Panc1 (cell line): ENCODE data around the gene RPS3. TPM values are rescaled to one million over a fixed set of nuclear protein-coding genes. Genes with fewer than 3 reads are reported as not detected.
A peak's percentile ranks its signal among the peaks of the same experiment; 100 is the strongest.

Source experiments
- ATAC-seq: fragments of 200-7000 bp; cut with Tn5 transposase; 2 replicates; pipeline ENCODE4 v1.9.1; 2020; ENCODE audit warnings: mild to moderate bottlenecking, moderate library complexity
- Bru-seq: library from RNA; stranded (reverse); fragments of 400-500 nt; gene quantifications from one replicate; lab custom pipeline; 2021; lab: Mats Ljungman, UMichigan
- BruChase-seq, 2 experiments: library from RNA; stranded (reverse); fragments of 400-500 nt; gene quantifications; one replicate each; lab custom pipeline; 2021; lab: Mats Ljungman, UMichigan
- BruUV-seq: library from RNA; stranded (reverse); fragments of 400-500 nt; replicated peaks from 2 replicates; lab custom pipeline; 2021; lab: Mats Ljungman, UMichigan
- CTCF ChIA-PET: fragments of 300-600 bp; sonication (Branson Sonifier 250); formaldehyde crosslinking; loops from one replicate; lab custom pipeline; 2022; ENCODE audit warnings: antibody characterized with exemption; lab: Charles Lee
- POLR2A ChIA-PET: fragments of 300-600 bp; sonication (Branson Sonifier 250); formaldehyde crosslinking; loops from one replicate; lab custom pipeline; 2022; ENCODE audit warnings: antibody characterized with exemption; lab: Charles Lee
- DNase-seq: peaks from one replicate; pipeline ENCODE4 v3.0.0-alpha.2; 2010; ENCODE audit warnings: low read depth, low spot score
- H3K27ac ChIP-seq: 2 replicates; pipeline ENCODE4 v1.5.1; 2011; ENCODE audit warnings: mild to moderate bottlenecking, low read length, inconsistent platforms
- H3K27me3 ChIP-seq: fragments of 200-500 bp; sonication (Bioruptor generic); 2 replicates; pipeline ENCODE4 v1.6.0; 2014; ENCODE audit warnings: low read length, inconsistent platforms; ENCODE audit not compliant: control insufficient read depth, insufficient read depth
- H3K36me3 ChIP-seq: fragments of 200-500 bp; sonication (Bioruptor generic); 2 replicates; pipeline ENCODE4 v1.5.1; 2014; ENCODE audit warnings: inconsistent platforms, mild to moderate bottlenecking, low read length, moderate library complexity; ENCODE audit not compliant: control insufficient read depth, insufficient read depth
- H3K4me1 ChIP-seq: 2 replicates; pipeline ENCODE4 v1.5.1; 2011; ENCODE audit warnings: inconsistent platforms, mild to moderate bottlenecking, low read length, moderate library complexity; ENCODE audit not compliant: control insufficient read depth, insufficient read depth
- H3K4me3 ChIP-seq, 2 experiments: 2 replicates each; pipeline ENCODE4 v1.5.1; 2011 to 2012; ENCODE audit warnings: low read depth in 2 of 2, low read length in 2 of 2, mild to moderate bottlenecking in 2 of 2, inconsistent platforms in 1 of 2, moderate library complexity in 1 of 2
- H3K9me3 ChIP-seq: fragments of 200-500 bp; sonication (Bioruptor generic); 2 replicates; pipeline ENCODE4 v1.5.1; 2014; ENCODE audit warnings: low read depth, mild to moderate bottlenecking, inconsistent platforms, low read length, moderate library complexity; ENCODE audit not compliant: control insufficient read depth, insufficient read depth
- CTCF ChIP-seq: fragments of 450-650 bp; IDR thresholded peaks from 2 replicates; pipeline ENCODE4 v1.5.1; 2017; ENCODE audit warnings: mild to moderate bottlenecking
- POLR2AphosphoS5 ChIP-seq: IDR thresholded peaks from 2 replicates; pipeline ENCODE4 v1.6.1; 2012; ENCODE audit warnings: mild to moderate bottlenecking, low read depth, low read length, moderate library complexity
- REST ChIP-seq, 2 experiments: IDR thresholded peaks; 2 replicates each; pipeline ENCODE4 v1.6.1; 2011 to 2012; ENCODE audit warnings: low read depth in 2 of 2, control low read depth in 1 of 2, low read length in 1 of 2, mild to moderate bottlenecking in 1 of 2, moderate library complexity in 1 of 2; ENCODE audit not compliant: insufficient read depth in 1 of 2
- SIN3A ChIP-seq: IDR thresholded peaks from 2 replicates; pipeline ENCODE4 v1.6.1; 2012; ENCODE audit warnings: low read depth, mild to moderate bottlenecking, low read length, moderate library complexity, borderline replicate concordance; ENCODE audit not compliant: insufficient read depth
- TCF7L2 ChIP-seq: IDR thresholded peaks from 2 replicates; pipeline ENCODE4 v1.6.1; 2011; ENCODE audit warnings: mild to moderate bottlenecking, low read depth, low read length, inconsistent platforms
- in situ Hi-C: cut with HindIII; loops from 2 replicates; pipeline ENCODE4 v1.10.0; 2016; ENCODE audit warnings: low sequenced_read_pairs, low pct_unique_long_range_greater_than_20kb
- intact Hi-C: fragments of 100-400 bp; cut with micrococcal nuclease; formaldehyde crosslinking; loops from one replicate; pipeline ENCODE4 v1.10.0; 2022; ENCODE audit not compliant: unreplicated experiment
- long read RNA-seq: library from polyadenylated mRNA; unstranded; transcript quantifications from one replicate; pipeline ENCODE4 v2.0.0, GENCODE V29; 2021; ENCODE audit not compliant: unreplicated experiment
- polyA plus RNA-seq: library from polyadenylated mRNA; unstranded; fragments of >200 nt; gene quantifications from one replicate; pipeline ENCODE4 v1.2.1, GENCODE V29; 2012; ENCODE audit warnings: missing spikeins; ENCODE audit not compliant: insufficient read length
- total RNA-seq: library from RNA; stranded (reverse); gene quantifications from one replicate; pipeline ENCODE4 v1.2.1, GENCODE V29; 2021; ENCODE audit not compliant: unreplicated experiment

RPS3 gene
- 2,945 TPM for total RNA-seq
- 2,908 TPM for polyA plus RNA-seq
- percentile 98 among the genes with signal in this experiment for Bru-seq, nascent RNA
- BruChase-seq, experiment 1, labeled RNA remaining after a 2-hour chase: percentile 93 among the genes with signal in this experiment
- percentile 95 among the genes with signal in this experiment for BruChase-seq, experiment 2, labeled RNA remaining after a 6-hour chase
- long read RNA-seq, transcript RPS3-217 (7 exons, 2,097 nt): major isoform, 1,020 of 1,275 reads
- long read RNA-seq, partial matches to known transcripts: 234 of 1,275 reads
- long read RNA-seq, other reads (novel, unspliced or antisense): 10 of 1,275 reads

GRCh38 chr11:75399344-75400145 lies at the start of gene RPS3:
Gene RPS3, plus strand, starts transcription at chr11:75399518. Its CDS starts 30 bp downstream, at chr11:75399548.
- Histone ChIP-seq H3K4me1 (peaks cover 29% of the 10 kb centered on the region), H3K4me3 (peak within 1 kb of the TSS; percentile 78 to 85), H3K9me3 (no peaks in the 10 kb centered on the region), H3K27me3 (no peaks in the 10 kb centered on the region), H3K36me3 (peaks cover 45% of the 10 kb centered on the region), H3K27ac (peak within 1 kb of the TSS; percentile 99)
- TF ChIP-seq SIN3A (peak; percentile 63), REST (IDR thresholded peaks at IDR 0.05; ENCODE audit: insufficient read depth in 1 of 2, low read depth in 2 of 2, low read length in 1 of 2) (peak in 1 of 2 experiments; percentile 58; a peak in 1 of 4 replicates), TCF7L2 (peak; percentile 56; the same call in 1 of the 2 replicates), CTCF (no peak; the same call in 1 of the 2 replicates), POLR2AphosphoS5 (peak; percentile 100)
- ChIA-PET CTCF (no interaction called here), POLR2A (interaction anchor here (0.6 kb wide), 1 partner anchor 119 kb away, joined by 3 read pairs; no protein-coding TSS in a partner anchor)
- peak; percentile 97 for ATAC-seq
- BruUV-seq: TSS peak; percentile 55
- peak; percentile 69 for DNase-seq
- intact Hi-C loops (no loop called here), in situ Hi-C loops (no loop called here)

- ATAC-seq (no peak), DNase-seq (no peak)
- peak overlapping the region; percentile 96 for H3K27ac ChIP-seq
- no peaks in the 10 kb centered on the region for H3K27me3 ChIP-seq
- peak overlapping the region; percentile 60 to 85 for H3K4me3 ChIP-seq
- H3K36me3 ChIP-seq: no peaks in the 10 kb centered on the region; the same call in 1 of the 2 replicates
- intact Hi-C loops: no loop called here
- POLR2A ChIA-PET: interaction anchor here (0.5 to 0.6 kb wide), 2 partner anchors 9 to 22 kb away, joined by 3 read pairs; no protein-coding TSS in a partner anchor
- peaks cover 70% of the 10 kb centered on the region for H3K4me1 ChIP-seq
- CTCF ChIA-PET: no interaction called here
- in situ Hi-C loops: no loop called here
- TF ChIP-seq REST (IDR thresholded peaks at IDR 0.05; ENCODE audit: insufficient read depth in 1 of 2, low read depth in 2 of 2, low read length in 1 of 2) (no peak), TCF7L2 (no peak), POLR2AphosphoS5 (no peak), SIN3A (no peak), CTCF (no peak)
- BruUV-seq: no TSS peak
- H3K9me3 ChIP-seq: no peaks in the 10 kb centered on the region
Measured at GRCh38 chr11:75349521-75350116, 49.7 kb upstream of the RPS3 start.
